GM19438 (cell line): ENCODE results near the gene FAM120B.

Source experiments
- ATAC-seq: cut with Tn5 transposase; IDR thresholded peaks from one replicate; pipeline ENCODE4 v1.9.1; 2021; ENCODE audit warnings: low read depth; ENCODE audit not compliant: unreplicated experiment

The FAM120B gene

DNA sequence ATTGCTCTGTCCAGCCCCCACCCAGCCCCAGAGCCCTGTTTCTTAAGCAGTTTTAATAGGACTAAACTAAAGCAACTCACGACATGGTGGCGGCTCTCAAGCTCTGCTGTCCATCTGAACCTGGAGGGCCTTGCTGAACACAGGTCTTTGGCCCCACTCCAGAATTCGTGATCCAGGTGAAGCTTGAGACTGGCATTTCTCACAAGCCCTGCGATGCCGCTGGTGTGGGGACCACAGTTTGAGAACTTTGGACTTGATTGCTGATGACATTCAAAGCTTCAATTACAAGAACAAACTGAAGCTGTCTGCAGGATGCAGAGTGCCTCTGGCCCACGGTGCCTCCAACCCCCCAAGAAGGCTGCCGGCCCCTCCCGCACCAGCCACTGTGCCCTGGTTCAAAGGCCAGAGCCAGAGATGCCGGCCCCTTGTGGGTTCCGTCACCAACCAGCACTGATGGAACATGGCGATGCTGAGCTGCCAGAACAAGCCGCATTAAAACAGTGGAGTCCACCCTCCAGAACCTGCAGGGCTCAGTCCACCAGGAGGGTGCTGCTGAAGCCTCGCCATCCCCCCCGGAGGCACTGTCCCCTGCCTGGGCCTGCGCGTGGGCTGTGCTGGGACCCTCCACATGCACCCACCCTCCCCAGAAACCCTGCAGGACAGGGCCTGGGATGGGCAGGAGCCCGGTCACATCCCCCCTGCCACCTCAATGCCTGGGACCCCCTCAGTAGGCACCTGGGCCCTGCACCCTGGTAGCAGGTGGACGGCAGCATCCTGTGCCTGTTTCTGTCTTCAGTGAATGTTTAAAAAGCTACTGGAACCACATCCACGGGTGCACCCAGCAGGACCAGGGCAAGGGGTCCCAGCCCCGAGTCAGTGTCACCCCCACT lies 145.4 kb downstream of the FAM120B start:
- no peak for ATAC-seq

DNA sequence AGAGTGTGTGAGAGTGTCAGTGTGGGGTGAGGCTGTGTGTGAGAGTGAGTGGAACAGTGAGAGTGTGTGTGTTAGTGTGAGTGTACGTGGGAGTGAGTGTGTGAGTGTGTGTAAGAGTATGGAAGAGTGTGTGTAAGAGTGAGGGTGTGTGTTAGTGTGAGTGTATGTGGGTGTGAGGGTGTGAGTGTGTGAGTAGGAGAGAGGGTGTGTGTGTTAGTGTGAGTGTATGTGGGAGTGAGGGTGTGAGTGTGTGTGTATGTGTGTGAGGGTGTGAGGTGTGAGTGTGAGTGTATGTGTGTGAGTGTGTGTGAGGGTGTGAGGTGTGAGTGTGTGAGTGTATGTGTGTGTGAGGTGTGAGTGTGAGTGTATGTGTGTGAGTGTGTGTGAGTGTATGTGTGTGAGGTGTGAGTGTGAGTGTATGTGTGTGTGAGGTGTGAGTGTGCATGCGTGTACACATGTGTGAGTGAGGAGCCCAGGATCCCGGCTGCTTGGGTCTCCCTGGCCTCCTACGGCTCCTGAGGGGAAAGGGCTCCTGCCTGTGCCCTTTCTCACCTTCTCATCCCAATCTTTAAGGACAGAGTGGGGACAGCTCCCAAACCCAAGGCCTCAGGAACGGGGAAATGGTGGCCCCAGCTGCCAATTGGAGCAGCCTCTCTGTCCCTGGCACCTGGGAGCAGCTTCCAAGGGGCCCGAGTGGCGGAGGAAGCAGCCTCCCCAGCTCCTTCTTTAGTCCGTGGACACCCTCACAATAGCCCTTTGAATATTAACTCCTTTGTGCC lies 146.4 kb downstream of the FAM120B start:
- no peak for ATAC-seq

DNA sequence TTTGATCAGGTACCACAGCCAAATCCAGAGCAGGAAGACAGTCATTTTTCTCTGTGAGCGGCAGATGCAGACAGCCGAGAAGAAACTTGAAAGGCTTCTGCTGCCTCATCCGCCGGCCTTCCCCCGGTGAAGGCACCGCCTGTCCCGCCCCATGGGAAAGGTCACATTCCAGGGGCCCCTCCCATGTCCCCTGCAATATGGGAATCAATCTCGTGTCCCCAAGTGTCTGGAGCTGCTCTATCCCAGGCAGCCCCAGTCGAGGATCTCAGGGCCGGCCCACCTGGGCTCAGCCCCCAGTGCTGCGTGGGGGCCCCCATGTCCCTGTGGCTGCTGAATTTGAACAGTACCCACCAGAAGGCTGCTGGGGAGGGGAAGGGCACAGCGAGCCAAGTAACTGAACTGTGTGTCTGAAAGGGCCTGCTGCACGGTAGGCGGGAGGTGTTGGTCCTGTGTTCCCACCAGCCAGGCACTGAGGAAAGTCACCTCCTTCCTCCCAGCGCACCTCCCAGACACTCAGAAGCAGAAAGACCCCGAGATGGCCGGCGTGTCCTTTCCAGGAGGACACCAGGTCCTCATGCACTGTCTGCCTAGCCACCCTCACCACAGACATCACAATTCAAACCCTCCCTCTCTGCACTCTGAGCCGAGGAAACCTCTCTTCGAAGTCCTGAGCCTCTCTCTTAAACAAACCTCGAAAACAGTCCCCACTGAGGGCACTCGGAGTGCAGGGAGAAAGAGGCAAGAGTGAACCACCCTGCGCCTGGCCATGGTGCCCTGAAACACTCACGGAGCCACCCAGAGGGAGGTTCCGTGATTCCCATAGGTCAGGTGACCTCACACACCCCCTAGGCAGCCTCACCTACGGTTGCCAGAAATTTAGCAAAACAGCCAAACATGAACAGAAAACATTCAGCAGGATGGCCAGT lies 147.3 kb downstream of the FAM120B start:
- ATAC-seq = no peak

DNA sequence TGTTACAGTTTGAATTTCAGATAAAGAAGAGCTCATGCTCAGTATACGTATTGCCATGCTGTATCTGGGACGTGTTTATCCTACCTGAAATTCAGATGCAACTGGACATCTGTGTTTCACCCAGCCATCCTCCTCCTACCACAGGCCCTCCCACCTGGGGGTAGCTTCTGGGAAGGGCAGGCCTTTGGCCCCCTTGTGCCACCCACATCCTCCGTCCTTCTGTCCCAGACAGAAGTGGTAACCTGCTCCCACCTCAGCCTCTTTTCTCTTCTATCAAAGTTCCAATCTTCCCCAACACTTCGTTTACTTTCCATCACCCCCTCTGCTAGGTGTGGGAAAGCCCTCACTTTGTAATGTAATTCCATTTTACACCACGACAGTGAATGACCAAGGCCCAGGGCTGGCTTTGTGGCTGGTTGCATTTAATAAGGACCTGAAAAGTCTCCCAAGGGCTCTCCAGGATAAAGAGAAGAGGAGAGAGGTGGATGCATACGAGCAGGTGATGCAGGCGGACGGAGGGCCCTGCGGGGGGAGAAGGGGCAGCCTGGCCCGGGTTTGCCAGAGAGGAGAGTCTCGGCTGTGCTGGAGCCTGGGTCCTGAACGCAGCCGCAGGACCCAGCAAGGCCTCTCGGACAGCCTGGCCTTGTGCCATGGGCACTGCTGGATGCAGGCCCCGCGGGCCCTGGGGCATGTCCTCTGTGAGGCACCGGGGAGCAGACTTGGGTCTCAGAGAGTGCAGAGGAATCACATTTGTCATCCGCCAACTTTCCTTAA lies 148.1 kb downstream of the FAM120B start:
- ATAC-seq = no peak

GRCh38 chr6:170455335-170455979 lies 148.9 kb downstream of the FAM120B start:
- ATAC-seq = no peak

GRCh38 chr6:170456334-170456733 lies 149.8 kb downstream of the FAM120B start:
- ATAC-seq = no peak
